AG04449 (cell line): ENCODE measurements around the gene TBC1D30.
"Not testable (repeated sequence)": the region's sequence is repeated elsewhere in the genome, so short reads cannot be mapped to it uniquely, and the experiment has no call there.

Experiments used
- CTCF ChIA-PET: fragments of 350-600 bp; formaldehyde crosslinking; extraction: SDS; loops from one replicate; lab custom pipeline; 2021; ENCODE audit warnings: antibody characterized with exemption; lab: Yijun Ruan, JAX
- POLR2A ChIA-PET: fragments of 400-600, 350-600 bp; formaldehyde crosslinking; extraction: SDS; loops from one replicate; lab custom pipeline; 2020; ENCODE audit warnings: antibody characterized with exemption, inconsistent platforms; lab: Yijun Ruan, JAX
- DNase-seq: peaks from one replicate; pipeline ENCODE4 v3.0.0-alpha.2; 2010; ENCODE audit warnings: low read depth, low spot score
- H3K4me3 ChIP-seq: 2 replicates; pipeline ENCODE4 v1.5.1; 2011; ENCODE audit warnings: low read depth, mild to moderate bottlenecking, control low read depth, low read length
- CTCF ChIP-seq: IDR thresholded peaks from one replicate; pipeline ENCODE4 v1.5.1; 2011; ENCODE audit warnings: mild to moderate bottlenecking, moderate library complexity, low read length, control low read depth, inconsistent platforms; ENCODE audit not compliant: insufficient read depth; ENCODE audit errors: missing control alignments

Gene TBC1D30

DNA sequence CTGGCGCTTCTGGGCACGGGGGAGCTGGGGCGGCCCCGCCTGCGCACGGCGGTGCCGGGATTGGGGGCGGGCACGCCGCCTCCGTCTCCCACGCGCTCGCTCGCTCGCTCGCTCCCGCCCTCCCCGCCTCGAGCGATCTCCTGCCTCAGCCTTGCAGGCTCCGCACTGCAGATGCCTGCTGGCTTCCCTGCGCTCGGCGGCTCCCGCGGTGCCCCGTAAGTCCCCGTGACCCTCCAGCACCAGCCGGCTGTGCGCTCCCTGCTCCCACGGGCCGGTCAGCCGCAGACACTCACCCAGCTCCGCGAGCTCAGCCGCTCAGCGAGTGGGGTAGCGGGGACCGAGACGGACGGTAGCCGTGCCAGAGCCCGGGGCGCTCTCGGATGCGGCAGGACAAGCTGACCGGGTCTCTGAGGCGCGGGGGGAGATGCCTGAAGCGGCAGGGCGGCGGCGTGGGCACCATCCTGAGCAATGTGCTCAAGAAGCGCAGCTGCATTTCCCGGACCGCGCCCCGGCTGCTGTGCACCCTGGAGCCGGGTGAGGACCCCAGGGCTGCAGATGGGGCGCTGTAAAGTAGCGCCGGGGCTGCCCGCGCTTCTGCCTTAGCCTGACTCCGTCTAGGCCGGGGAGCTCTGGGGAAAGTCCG, at the start of gene TBC1D30:
TSS of gene TBC1D30 (plus strand) at position 148 of the 643 bp plus-strand sequence. CDS start at position 381, 233 bp downstream.
- DNase-seq, result no peak
- H3K4me3 ChIP-seq, result peak within 1 kb of the TSS; percentile 43
- TF ChIP-seq CTCF, result no peak
- CTCF ChIA-PET, result interaction anchor here (0.5 to 1.2 kb wide), 3 partner anchors 23 to 29 kb away, joined by 3 read pairs; no protein-coding TSS in a partner anchor
- POLR2A ChIA-PET, result no interaction called here

GRCh38 chr12:64775147-64775736, 49.2 kb upstream of the TBC1D30 start:
- POLR2A ChIA-PET, DNase-seq, CTCF ChIA-PET, H3K4me3 ChIP-seq: not testable (repeated sequence)

GRCh38 chr12:64779354-64779974, 45.0 kb upstream of the TBC1D30 start:
- no peak overlapping the region for H3K4me3 ChIP-seq
- ChIA-PET POLR2A (no interaction called here), CTCF (interaction anchor here (1.1 to 4.1 kb wide), 4 partner anchors 8 to 230 kb away, joined by 3 to 40 read pairs (median 4); no protein-coding TSS in a partner anchor)
- DNase-seq, result no peak
- no peak for TF ChIP-seq CTCF

GRCh38 chr12:64780132-64780530, 44.3 kb upstream of the TBC1D30 start:
- ChIA-PET POLR2A (no interaction called here), CTCF (interaction anchor here (1.1 to 4.1 kb wide), 4 partner anchors 13 to 231 kb away, joined by 3 to 40 read pairs (median 4); no protein-coding TSS in a partner anchor)
- DNase-seq, result no peak

GRCh38 chr12:64780531-64781279, 43.7 kb upstream of the TBC1D30 start:
- no peak for DNase-seq
- no peak for TF ChIP-seq CTCF
- ChIA-PET CTCF (interaction anchor here (1.1 to 4.1 kb wide), 4 partner anchors 14 to 231 kb away, joined by 3 to 40 read pairs (median 4); no protein-coding TSS in a partner anchor), POLR2A (no interaction called here)
- peak overlapping the region; percentile 32 for H3K4me3 ChIP-seq

More at GRCh38 chr12:64780132-64780530, 44.3 kb upstream of the TBC1D30 start:
- TF ChIP-seq CTCF, result no peak
- H3K4me3 ChIP-seq, result no peak overlapping the region
